Measurements from ENCODE around the gene CROCC2.

Gene CROCC2

DNA sequence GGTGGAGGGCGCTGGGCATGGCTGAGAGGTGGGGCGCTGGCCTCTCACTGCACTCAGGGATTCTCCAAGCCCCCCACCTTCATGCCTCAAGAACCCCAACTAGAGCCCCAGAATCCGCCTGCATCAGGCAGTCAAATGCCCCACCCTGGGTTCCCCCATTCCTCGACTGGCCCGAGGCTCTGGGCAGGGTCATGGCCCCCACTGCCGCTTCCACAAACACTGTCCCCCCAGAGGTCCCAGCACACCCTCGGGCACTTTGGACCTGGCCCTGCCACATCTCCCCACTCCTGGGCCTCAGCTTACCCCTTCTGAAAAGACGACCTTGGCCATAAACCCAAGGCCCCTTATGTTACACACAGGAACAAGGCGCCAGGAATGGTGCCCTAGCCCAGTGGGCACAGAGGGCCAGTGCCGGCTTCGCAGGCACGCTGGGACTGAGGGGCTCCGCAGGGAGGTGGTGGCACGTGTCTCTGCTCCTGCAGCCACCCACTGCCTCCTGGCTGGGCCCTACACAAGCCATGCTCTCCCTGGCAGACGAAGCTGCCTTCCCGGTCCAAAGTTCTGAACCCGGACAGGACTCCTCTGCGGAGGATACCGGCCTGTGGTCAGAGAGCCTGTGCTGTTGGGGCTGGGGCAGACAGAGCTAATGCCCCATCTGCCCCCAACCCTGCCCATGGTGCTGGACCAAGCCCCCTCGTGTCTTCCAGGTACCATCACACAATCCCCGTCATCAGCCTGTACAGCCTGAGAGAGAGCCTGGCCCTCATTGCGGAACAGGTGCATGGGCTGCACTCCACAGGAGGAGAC lies 30.7 kb upstream of the CROCC2 start:
- no peak for DNase-seq (ENCODE audit: low spot score)

DNA sequence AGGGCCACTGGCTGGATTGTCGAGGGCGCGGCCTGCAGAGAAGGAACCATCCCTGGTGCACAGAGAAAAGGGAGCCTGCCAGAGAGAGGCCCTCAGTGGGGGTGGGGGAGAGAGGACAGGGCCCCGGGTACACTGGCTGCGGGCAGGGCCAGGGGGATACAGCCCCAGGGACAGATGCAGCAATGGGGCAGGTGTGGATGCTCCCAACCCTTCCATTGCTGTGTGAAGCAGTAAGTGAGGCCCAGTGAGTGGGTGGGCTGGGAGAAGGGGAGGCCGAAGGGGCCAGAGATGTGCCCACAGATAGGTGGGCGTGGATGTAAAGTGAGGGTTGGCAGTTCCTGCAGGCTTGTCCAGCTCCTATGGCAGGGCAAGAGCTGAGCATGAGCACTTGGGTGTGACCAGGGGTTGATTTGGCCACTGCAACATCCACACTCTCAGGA lies 30.1 kb upstream of the CROCC2 start:
- no peak for DNase-seq (ENCODE audit: low spot score)

- no peak for DNase-seq (ENCODE audit: low spot score)
These were observed 29.5 kb upstream of the CROCC2 start for GRCh38 chr2:240876475-240877251.

DNA sequence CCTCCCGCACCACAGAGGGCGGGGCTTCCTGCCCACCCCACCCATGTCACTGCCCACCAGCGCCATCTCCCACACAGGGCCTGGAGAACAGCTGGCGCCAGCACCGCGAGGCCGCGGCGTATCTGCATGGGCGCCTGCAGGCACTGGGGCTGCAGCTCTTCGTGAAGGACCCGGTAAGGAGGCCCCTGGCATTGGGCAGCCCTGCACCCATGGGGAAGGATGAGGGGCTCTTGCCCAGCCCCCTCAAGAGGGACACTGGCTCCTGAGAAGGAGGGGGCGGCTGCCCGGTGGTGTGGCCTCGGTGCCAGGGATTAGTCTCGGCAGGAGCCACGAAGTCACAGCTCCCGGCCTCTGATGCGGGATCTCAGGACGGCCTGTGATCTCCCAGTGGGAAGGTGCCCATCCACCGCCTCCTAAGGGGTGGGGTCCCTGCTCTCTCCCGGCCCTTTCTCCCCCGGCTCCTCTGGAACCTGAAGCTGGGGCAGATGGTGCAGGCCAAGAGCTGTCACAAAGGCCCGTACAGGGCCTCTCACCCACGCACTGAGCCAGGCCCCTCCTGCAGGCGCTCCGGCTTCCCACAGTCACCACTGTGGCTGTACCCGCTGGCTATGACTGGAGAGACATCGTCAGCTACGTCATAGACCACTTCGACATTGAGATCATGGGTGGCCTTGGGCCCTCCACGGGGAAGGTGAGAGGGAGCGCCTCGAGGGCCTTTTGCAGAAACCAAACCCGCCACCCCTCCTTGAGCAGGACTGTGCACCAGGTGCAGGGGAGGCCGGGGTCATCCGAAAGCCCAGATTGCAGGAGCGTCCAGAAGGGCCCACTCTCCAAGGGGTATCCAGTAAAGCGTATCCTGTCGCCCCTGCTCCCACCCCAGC lies 28.4 kb upstream of the CROCC2 start:
- peak; percentile 15 for DNase-seq (ENCODE audit: low spot score)

GRCh38 chr2:240878341-240878936 lies 27.7 kb upstream of the CROCC2 start:
- no peak for DNase-seq (ENCODE audit: low spot score)

DNA sequence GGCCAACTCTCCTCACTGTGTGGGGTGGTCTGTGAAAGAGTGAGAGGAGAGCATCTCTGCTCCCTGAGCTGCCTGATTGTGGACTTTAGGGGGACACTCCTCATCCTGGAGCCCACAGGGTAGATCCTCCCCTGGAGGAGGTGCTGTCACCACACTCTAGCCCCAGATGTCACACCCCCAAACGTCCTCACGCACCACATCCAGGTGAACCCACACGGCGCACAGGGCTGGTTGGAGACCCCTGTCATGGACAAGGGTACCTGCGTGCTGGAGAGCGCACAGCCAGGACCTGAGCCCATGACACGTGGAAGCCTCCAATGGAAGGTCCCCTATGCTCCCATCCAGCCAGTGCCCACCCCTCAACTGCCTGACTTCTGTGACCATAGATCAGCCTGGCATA lies 27.0 kb upstream of the CROCC2 start:
- DNase-seq (ENCODE audit: low spot score): no peak

DNA sequence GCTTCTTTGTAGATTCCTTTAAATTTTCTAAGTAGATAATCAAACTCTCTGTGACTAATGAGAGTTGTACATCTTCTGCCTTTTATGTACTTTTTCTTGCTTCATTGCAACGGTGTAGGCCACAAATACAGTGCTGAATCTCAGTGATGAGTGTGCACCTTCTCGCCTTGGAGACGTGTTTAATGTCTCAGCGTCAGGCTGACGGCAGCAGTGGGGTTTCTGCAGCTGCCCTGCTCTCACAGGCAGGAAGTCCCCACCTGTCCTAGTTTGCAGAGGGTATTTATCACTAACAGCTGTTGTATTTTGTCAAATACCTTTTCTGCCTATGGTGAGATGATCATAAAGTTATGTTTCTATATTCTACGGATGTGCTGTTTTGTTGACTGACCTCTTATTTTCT lies 24.2 kb upstream of the CROCC2 start:
- no peak for DNase-seq (ENCODE audit: low spot score)

GRCh38 chr2:240884221-240884620 lies 21.9 kb upstream of the CROCC2 start:
- no peak for DNase-seq (ENCODE audit: low spot score)

DNA sequence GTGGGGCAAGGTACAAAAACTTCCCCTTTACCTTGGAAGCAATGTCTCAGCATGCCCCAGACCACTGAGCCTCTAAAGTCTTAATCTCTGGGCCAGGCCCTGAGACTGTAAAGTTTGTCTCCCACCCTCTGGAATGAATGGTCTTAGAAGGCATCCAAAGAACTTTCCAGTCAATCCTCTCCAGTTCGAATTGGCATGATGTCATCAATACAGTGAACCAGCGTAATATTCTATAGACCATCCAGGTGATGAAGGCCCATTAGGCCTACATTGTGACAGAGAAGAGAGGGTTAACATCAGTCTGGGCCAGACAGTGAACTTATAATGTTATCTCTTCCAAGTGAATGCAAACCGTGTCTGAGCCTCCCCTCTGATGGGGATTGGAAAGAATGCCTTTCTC lies 21.4 kb upstream of the CROCC2 start:
- no peak for DNase-seq (ENCODE audit: low spot score)

DNA sequence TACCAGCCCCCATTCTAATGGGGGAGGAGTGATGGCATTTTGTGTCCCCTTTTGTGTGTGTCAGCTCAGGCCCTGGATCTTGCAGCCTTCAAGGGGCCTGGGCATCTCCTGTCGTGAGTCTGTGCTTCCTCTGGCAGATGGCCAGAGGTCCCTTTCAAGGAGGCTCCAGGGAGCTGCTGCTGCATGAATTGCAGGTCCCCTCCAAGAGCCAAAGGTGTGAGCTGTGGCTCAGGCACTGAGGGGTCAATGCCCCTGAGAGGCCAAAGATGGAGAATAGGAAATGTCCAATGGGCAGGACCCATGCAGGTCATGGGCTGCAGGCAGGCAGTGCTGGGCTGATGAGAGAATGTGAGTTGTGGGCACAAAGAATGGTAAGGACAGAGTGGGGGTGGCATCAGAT lies 20.6 kb upstream of the CROCC2 start:
- DNase-seq (ENCODE audit: low spot score): no peak

GRCh38 chr2:240886023-240886565 lies 20.0 kb upstream of the CROCC2 start:
- no peak for DNase-seq (ENCODE audit: low spot score)

- DNase-seq (ENCODE audit: low spot score): no peak
These were observed 19.2 kb upstream of the CROCC2 start for GRCh38 chr2:240886678-240887609.

DNA sequence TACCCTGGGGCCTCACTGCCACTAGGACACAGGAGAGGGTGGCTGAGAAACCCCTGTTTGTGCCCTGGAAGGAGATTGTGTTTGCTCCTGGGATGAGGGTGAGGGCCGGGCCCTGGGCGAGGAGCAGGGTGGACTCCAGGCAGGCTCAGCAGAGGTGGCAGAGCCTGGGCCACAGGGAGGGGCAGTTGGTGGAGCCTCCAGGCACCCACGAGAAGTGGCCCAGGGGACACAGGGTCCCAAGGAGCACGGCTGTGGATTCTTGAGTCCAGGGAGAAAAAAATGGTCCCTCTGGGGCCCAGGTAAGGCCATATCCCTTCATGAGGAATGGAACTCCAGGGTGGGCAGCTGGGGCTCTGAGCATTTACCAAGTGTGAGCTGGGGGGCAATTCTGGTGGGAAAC lies 18.5 kb upstream of the CROCC2 start:
- DNase-seq (ENCODE audit: low spot score): no peak

GRCh38 chr2:240888130-240888889 lies 17.8 kb upstream of the CROCC2 start:
- DNase-seq (ENCODE audit: low spot score): peak; percentile 72

DNA sequence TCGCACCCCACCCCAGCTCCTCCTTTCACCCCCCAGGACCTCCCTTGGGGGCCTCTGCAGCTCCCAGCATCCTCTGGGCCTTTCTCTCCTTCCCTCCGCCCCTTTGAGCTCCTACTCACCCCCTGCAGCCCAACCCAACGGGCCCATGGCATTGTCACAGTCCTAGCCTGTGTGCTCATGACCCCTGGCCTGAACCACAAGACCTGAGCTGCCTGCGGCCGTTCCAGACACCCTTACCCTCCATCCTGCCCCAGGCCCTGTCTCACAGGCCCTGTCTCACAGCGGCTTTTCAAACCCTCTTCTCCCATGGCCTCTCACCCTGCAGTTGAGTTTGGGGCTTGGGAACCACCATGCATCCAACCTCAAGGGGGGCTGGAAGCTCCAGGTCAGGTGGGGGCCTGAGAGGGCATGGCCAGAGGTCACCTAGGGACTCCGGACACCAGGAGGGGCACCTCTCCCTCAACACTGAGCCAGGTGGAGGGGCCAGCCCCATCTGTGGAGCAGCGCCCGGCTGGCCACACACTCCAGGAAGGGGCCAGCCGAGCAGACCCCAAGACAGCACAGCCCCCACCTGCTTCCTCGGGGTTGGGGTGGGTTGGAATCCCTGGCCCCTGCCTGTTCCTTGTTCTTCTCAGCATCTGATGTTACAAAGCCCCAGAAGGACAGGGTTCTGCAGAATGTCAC lies 17.1 kb upstream of the CROCC2 start:
- DNase-seq (ENCODE audit: low spot score): no peak

DNA sequence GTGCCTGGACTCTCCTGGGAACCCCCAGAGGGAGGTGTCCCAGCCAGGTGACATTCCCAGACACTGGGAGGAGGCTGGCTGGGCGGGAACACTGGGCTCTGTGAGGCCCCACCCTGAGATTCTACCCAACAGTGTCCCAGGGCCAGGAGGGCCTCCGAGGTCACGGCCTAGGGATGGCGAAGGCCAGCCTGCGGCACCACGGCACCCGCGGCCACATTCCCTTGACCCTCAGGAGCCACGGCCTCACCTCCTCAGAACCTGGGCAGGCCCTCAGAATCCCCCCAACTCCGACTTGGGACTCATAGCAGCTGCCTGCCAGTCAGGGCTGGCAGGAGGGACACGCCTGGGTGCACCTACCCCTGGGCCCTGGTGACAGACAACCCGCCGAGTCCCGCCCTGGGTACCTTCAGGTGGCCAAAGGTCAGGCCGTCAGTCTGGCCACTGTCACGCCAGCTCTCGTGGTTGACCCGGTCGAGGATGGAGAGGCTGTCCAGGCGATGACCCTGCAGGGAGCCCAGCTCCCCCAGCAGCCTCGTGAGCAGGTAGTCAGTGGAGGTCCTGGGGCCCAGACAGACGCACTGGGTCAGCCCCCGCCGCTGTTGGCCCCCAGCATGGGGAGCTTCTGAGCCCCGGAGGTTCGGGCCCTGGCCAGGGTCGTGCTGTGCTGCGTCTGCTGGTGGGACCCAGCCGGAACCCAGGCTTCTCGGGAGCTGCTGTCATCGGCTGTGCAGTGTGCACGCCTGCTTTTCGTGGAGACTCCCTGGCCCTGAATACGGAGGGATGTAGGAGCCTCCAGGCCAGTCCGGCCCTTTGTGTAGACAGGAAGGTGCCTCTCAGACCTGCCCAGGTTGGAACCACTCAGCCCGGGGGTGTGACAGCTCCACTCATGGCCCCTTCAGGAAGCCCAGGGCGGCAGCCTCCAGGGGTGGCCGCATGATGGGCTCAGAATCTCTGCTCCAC lies 16.3 kb upstream of the CROCC2 start:
- DNase-seq (ENCODE audit: low spot score): no peak

DNA sequence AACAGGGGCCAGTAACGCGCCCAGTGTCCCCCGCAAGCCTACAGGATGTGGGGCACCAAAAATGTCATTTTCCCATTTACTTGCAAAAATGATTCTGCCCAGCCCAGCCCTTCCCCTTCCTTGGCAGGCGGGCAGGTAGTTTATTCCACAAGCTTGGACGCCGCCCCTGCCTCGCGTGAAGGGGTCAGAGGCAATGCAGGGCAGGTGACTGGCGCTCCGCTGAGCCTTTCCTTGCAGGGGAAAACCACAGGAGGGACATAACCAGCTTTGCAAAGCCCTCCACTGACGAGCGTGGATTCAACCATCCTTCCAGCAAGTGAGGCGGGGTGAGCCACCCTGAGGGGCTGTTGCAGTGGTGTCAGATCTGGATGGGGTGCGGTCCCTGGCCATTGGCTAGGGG lies 15.4 kb upstream of the CROCC2 start:
- DNase-seq (ENCODE audit: low spot score): no peak

Measured in iPS-NIHi11 (cell line).